ENCODE results near the gene NEIL1.

The NEIL1 gene

DNA sequence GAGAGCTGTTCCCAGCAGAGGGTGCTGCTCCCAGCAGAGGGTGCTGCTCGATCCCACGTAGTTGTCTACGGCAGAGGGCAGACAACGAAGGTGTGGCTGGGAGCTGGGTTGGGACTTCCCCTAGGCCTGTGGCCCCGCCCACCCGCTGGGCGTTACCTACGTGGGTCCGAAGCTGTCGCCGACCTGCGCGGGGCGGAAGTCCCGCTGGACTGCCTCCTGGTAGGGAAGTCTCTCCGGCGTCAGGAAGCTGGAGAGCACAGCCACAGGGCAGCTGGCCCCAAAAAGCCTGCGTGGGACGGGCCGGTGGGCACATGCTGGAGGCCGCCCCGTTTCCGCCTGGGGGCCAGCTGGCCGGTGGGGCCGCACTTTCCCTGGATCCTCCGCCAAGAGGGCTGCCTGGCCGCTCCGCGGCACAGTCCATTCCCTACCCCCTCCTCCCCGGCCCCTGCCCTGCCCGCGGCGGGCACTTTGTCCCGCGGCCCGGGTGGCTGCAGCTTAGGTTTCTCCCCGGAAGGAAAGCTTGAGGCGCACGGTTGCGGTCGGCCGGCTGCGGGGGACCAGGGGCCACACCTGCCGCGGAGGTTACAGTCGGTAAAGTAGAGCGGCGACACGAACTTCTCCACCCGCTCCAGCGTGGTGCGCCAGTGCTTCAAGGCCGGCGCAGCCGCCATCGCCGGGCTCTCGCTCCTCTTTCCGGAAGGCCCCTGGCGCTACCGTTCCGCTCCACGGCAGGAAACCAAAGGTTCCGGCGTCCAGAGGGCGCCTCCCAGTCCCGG lies 21.3 kb downstream of the NEIL1 start, which contains the start of gene MAN2C1:
MAN2C1 (minus strand) TSS at position 695 of the 776 bp plus-strand sequence; CDS start at position 671, 24 bp downstream.
- peaks cover 22% of the 10 kb centered on the region for H3F3A ChIP-seq (ENCODE audit: control insufficient read depth, insufficient read depth)
- no peaks in the 10 kb centered on the region for H4K20me1 ChIP-seq (ENCODE audit: control insufficient read depth, insufficient read depth, low read depth, low read length)
- no peaks in the 10 kb centered on the region for H3K27me3 ChIP-seq (ENCODE audit: control insufficient read depth, low read length)
- no peaks in the 10 kb centered on the region for H3K9me3 ChIP-seq (ENCODE audit: control insufficient read depth, insufficient read depth, low read length)
- H3K4me1 ChIP-seq (ENCODE audit: control insufficient read depth, low read length), result peaks cover 26% of the 10 kb centered on the region
- peaks cover 52% of the 10 kb centered on the region for H3K36me3 ChIP-seq (ENCODE audit: control insufficient read depth, low read length)
- H3K9me2 ChIP-seq (replicated peaks; ENCODE audit: control insufficient read depth, low read length), result no peaks in the 10 kb centered on the region
- TF ChIP-seq, protein P1, sequence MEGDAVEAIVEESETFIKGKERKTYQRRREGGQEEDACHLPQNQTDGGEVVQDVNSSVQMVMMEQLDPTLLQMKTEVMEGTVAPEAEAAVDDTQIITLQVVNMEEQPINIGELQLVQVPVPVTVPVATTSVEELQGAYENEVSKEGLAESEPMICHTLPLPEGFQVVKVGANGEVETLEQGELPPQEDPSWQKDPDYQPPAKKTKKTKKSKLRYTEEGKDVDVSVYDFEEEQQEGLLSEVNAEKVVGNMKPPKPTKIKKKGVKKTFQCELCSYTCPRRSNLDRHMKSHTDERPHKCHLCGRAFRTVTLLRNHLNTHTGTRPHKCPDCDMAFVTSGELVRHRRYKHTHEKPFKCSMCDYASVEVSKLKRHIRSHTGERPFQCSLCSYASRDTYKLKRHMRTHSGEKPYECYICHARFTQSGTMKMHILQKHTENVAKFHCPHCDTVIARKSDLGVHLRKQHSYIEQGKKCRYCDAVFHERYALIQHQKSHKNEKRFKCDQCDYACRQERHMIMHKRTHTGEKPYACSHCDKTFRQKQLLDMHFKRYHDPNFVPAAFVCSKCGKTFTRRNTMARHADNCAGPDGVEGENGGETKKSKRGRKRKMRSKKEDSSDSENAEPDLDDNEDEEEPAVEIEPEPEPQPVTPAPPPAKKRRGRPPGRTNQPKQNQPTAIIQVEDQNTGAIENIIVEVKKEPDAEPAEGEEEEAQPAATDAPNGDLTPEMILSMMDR (IDR thresholded peaks at IDR 0.05; ENCODE audit: low read depth, low read length, poor library complexity, severe bottlenecking), result peak; percentile 87
- no peak for TF ChIP-seq EZH2phosphoT487 (IDR thresholded peaks at IDR 0.05; ENCODE audit: borderline replicate concordance, low read length)
- H3K4me2 ChIP-seq (ENCODE audit: low read length), result peak within 1 kb of the TSS; percentile 68
- H3K79me2 ChIP-seq (ENCODE audit: control insufficient read depth, low read length), result peaks cover 20% of the 10 kb centered on the region
- H3K4me3 ChIP-seq (ENCODE audit: low read length), result peak within 1 kb of the TSS; percentile 73
- H3K27ac ChIP-seq (ENCODE audit: low read depth, low read length), result peak within 1 kb of the TSS; percentile 90

DNA sequence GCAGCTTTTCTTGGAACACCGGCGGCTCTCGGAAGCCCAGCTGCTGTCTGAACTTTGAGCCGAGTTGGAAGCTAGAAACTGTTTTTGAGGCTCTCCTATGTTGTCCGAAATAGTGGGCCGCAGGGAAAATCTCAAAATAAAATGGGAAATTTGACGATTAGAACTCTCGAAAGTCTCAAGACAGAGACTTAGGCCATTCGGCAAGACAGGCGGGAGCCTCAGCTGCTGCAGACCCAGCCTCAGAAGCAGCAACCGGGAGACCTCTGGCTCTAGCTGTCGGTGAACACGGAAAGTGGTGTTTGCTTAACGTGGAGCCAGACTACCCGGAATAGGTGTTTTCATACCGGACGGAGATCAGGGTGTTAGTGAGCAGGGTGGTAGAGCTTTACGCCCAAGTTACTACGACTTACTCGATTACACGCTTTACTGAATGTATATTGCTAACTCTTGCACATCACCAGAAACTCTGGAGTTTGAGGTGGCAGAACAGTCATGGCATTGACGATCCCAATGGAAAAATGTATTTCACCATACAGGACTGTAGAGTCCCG lies 21.9 kb downstream of the NEIL1 start:
- peaks cover 21% of the 10 kb centered on the region for H3K79me2 ChIP-seq (ENCODE audit: control insufficient read depth, low read length)
- TF ChIP-seq EZH2phosphoT487 (IDR thresholded peaks at IDR 0.05; ENCODE audit: borderline replicate concordance, low read length), result no peak
- TF ChIP-seq, protein P1 (IDR thresholded peaks at IDR 0.05; ENCODE audit: low read depth, low read length, poor library complexity, severe bottlenecking), result no peak
- peaks cover 25% of the 10 kb centered on the region for H3K4me1 ChIP-seq (ENCODE audit: control insufficient read depth, low read length)
- H3K4me3 ChIP-seq (ENCODE audit: low read length), result peak overlapping the region; percentile 73
- H3K4me2 ChIP-seq (ENCODE audit: low read length), result peak overlapping the region; percentile 68
- no peaks in the 10 kb centered on the region for H3K9me3 ChIP-seq (ENCODE audit: control insufficient read depth, insufficient read depth, low read length)
- peaks cover 26% of the 10 kb centered on the region for H3F3A ChIP-seq (ENCODE audit: control insufficient read depth, insufficient read depth)
- no peaks in the 10 kb centered on the region for H3K9me2 ChIP-seq (replicated peaks; ENCODE audit: control insufficient read depth, low read length)
- H3K27ac ChIP-seq (ENCODE audit: low read depth, low read length), result peak overlapping the region; percentile 90
- H3K27me3 ChIP-seq (ENCODE audit: control insufficient read depth, low read length), result no peaks in the 10 kb centered on the region
- no peaks in the 10 kb centered on the region for H4K20me1 ChIP-seq (ENCODE audit: control insufficient read depth, insufficient read depth, low read depth, low read length)
- H3K36me3 ChIP-seq (ENCODE audit: control insufficient read depth, low read length), result peaks cover 57% of the 10 kb centered on the region

DNA sequence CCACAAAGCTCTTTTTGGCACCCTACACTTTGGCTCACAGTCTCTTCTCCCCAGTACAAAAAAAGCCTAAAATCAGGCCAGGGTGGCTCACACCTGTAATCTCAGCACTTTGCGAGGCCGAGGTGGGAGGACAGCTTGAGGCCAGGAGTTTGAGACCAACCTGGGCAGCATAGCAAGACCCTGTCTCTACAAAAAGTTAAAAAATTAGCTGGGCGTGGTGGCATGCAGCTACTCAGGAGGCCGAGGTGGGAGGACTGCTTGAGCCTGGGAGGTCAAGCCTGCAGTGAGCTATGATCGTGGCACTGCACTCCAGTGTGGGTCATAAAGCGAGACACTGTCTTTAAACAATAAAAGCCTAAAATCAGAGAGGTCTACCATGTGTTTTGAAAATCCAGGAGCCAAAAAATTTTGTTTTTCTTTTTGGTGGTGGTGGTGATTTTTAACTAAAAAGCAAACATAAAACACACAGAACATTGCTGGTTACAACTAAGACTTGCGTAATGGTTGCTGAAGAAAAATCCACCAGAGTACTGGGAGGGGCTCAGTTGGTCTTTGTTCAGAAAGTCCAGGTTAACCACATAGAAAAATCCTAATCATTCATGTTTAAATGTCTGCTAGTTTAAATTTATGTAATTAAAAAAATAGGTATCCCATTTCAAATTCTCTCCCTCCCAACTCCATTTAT lies 23.2 kb downstream of the NEIL1 start:
- H3K4me2 ChIP-seq (ENCODE audit: low read length), result peak overlapping the region; percentile 68
- H3K27me3 ChIP-seq (ENCODE audit: control insufficient read depth, low read length), result no peaks in the 10 kb centered on the region
- no peaks in the 10 kb centered on the region for H3K9me3 ChIP-seq (ENCODE audit: control insufficient read depth, insufficient read depth, low read length)
- peaks cover 25% of the 10 kb centered on the region for H3K4me1 ChIP-seq (ENCODE audit: control insufficient read depth, low read length)
- no peaks in the 10 kb centered on the region for H4K20me1 ChIP-seq (ENCODE audit: control insufficient read depth, insufficient read depth, low read depth, low read length)
- peak overlapping the region; percentile 73 for H3K4me3 ChIP-seq (ENCODE audit: low read length)
- no peaks in the 10 kb centered on the region for H3K9me2 ChIP-seq (replicated peaks; ENCODE audit: control insufficient read depth, low read length)
- H3K27ac ChIP-seq (ENCODE audit: low read depth, low read length), result no peak overlapping the region
- TF ChIP-seq EZH2phosphoT487 (IDR thresholded peaks at IDR 0.05; ENCODE audit: borderline replicate concordance, low read length), result no peak
- TF ChIP-seq, protein P1 (IDR thresholded peaks at IDR 0.05; ENCODE audit: low read depth, low read length, poor library complexity, severe bottlenecking), result no peak
- peaks cover 70% of the 10 kb centered on the region for H3K36me3 ChIP-seq (ENCODE audit: control insufficient read depth, low read length)
- peaks cover 26% of the 10 kb centered on the region for H3K79me2 ChIP-seq (ENCODE audit: control insufficient read depth, low read length)
- peaks cover 26% of the 10 kb centered on the region for H3F3A ChIP-seq (ENCODE audit: control insufficient read depth, insufficient read depth)

All from DOHH2 (cell line).